HG03432 (cell line): ENCODE measurements around the gene PCNX3.
A peak's percentile ranks its signal among the peaks of the same experiment; 100 is the strongest.
"Not testable (repeated sequence)": the region's sequence is repeated elsewhere in the genome, so short reads cannot be mapped to it uniquely, and the experiment has no call there.

Source experiments
- ATAC-seq: cut with Tn5 transposase; IDR thresholded peaks from one replicate; pipeline ENCODE4 v1.9.1; 2021; ENCODE audit warnings: mild to moderate bottlenecking, moderate library complexity; ENCODE audit not compliant: unreplicated experiment

Gene PCNX3

GRCh38 chr11:65652511-65653228 is 37.1 kb downstream of the PCNX3 start:
- ATAC-seq = peak; percentile 74

GRCh38 chr11:65653229-65654225 is 38.0 kb downstream of the PCNX3 start:
- no peak for ATAC-seq

GRCh38 chr11:65654375-65655349 is 39.1 kb downstream of the PCNX3 start:
- ATAC-seq = no peak

- no peak for ATAC-seq
Measured at GRCh38 chr11:65655570-65656332, 40.2 kb downstream of the PCNX3 start.

- no peak for ATAC-seq
Measured at GRCh38 chr11:65657426-65657825, 41.9 kb downstream of the PCNX3 start.

- no peak for ATAC-seq
Measured at GRCh38 chr11:65658174-65659021, 42.8 kb downstream of the PCNX3 start.

- ATAC-seq = no peak
Measured at GRCh38 chr11:65660038-65660437, 44.5 kb downstream of the PCNX3 start.

- ATAC-seq = not testable (repeated sequence)
Measured at GRCh38 chr11:65660908-65661307, 45.3 kb downstream of the PCNX3 start.

- no peak for ATAC-seq
Measured at GRCh38 chr11:65661599-65662246, 46.1 kb downstream of the PCNX3 start.

GRCh38 chr11:65662247-65662798 is 46.7 kb downstream of the PCNX3 start:
- no peak for ATAC-seq

GRCh38 chr11:65662799-65663638 is 47.4 kb downstream of the PCNX3 start, which contains the start of gene RELA:
Gene RELA, minus strand, starts transcription at chr11:65662916. Its CDS starts 84 bp downstream, at chr11:65662832.
- peak; percentile 87 for ATAC-seq

- peak; percentile 13 for ATAC-seq
Measured at GRCh38 chr11:65663639-65664200, 48.1 kb downstream of the PCNX3 start.

GRCh38 chr11:65672180-65672860 is 56.7 kb downstream of the PCNX3 start:
- no peak for ATAC-seq

GRCh38 chr11:65672982-65673381 is 57.4 kb downstream of the PCNX3 start:
- no peak for ATAC-seq

- no peak for ATAC-seq
Measured at GRCh38 chr11:65680192-65680743, 64.7 kb downstream of the PCNX3 start.

- ATAC-seq = not testable (repeated sequence)
Measured at GRCh38 chr11:65683480-65683879, 67.9 kb downstream of the PCNX3 start.
